ENCODE data around the gene BTBD1.

Gene BTBD1

GRCh38 chr15:82993144-82993543 is 73.9 kb downstream of the BTBD1 start:
- no peak for DNase-seq (ENCODE audit: low read depth in 2 of 2)

- no peak for DNase-seq (ENCODE audit: low read depth in 2 of 2)
Measured at GRCh38 chr15:82992436-82992998, 74.5 kb downstream of the BTBD1 start.

- no peak for DNase-seq (ENCODE audit: low read depth in 2 of 2)
Measured at GRCh38 chr15:82986442-82986780, 80.6 kb downstream of the BTBD1 start.

GRCh38 chr15:82985688-82986441 is 81.2 kb downstream of the BTBD1 start, which contains the start of gene RAMAC:
Gene RAMAC (plus strand): TSS chr15:82986210. CDS start chr15:82989019, 2,809 bp downstream.
- DNase-seq (ENCODE audit: low read depth in 2 of 2) = peak; percentile 85 to 89

GRCh38 chr15:82980981-82981380 is 86.1 kb downstream of the BTBD1 start:
- no peak for DNase-seq (ENCODE audit: low read depth in 2 of 2)

- no peak for DNase-seq (ENCODE audit: low read depth in 2 of 2)
Measured at GRCh38 chr15:82979726-82980125, 87.3 kb downstream of the BTBD1 start.

- DNase-seq (ENCODE audit: low read depth in 2 of 2) = no peak
Measured at GRCh38 chr15:82978438-82978837, 88.6 kb downstream of the BTBD1 start.

GRCh38 chr15:82977076-82977475 is 90.0 kb downstream of the BTBD1 start:
- no peak for DNase-seq (ENCODE audit: low read depth in 2 of 2)

- DNase-seq (ENCODE audit: low read depth in 2 of 2) = no peak
Measured at GRCh38 chr15:82972990-82973389, 94.1 kb downstream of the BTBD1 start.

- DNase-seq (ENCODE audit: low read depth in 2 of 2) = no peak
Measured at GRCh38 chr15:82971218-82971984, 95.7 kb downstream of the BTBD1 start.

GRCh38 chr15:82970696-82971095 is 96.4 kb downstream of the BTBD1 start:
- no peak for DNase-seq (ENCODE audit: low read depth in 2 of 2)

GRCh38 chr15:82970078-82970686 is 96.9 kb downstream of the BTBD1 start:
- DNase-seq (ENCODE audit: low read depth in 2 of 2) = no peak

GRCh38 chr15:82969353-82969752 is 97.7 kb downstream of the BTBD1 start:
- no peak for DNase-seq (ENCODE audit: low read depth in 2 of 2)

GRCh38 chr15:82968066-82968465 is 99.0 kb downstream of the BTBD1 start:
- DNase-seq (ENCODE audit: low read depth in 2 of 2) = no peak

- DNase-seq (ENCODE audit: low read depth in 2 of 2) = no peak
Measured at GRCh38 chr15:82966671-82967071, 100.4 kb downstream of the BTBD1 start.

Measured in stimulated activated CD4-positive, alpha-beta T cell treated with anti-CD3 and anti-CD28 coated beads, Interleukin-12 subunit alpha, Interleukin-12 subunit beta, amount 100 ng/mL, for 24 hours (primary cell).